Lung (tissue), 12 donors: ENCODE results near the gene KRTAP5-2. TPM values are rescaled to one million over a fixed set of nuclear protein-coding genes. Genes with fewer than 3 reads are reported as not detected.

Experiments
- ATAC-seq: fragments of 200-7000 bp; cut with Tn5 transposase; one replicate; pipeline ENCODE4 v1.9.1; 2020; ENCODE audit warnings: moderate number of reproducible peaks; ENCODE audit not compliant: insufficient read depth, low FRiP score
- DNase-seq, 3 donors: peaks; one replicate each; pipeline ENCODE4 v3.0.0-alpha.2; 2013 to 2017
- H3K27ac ChIP-seq, 2 donors: one replicate each; pipeline ENCODE4 v1.5.1; 2013; ENCODE audit warnings: mild to moderate bottlenecking in 2 of 2, moderate library complexity in 2 of 2, control low read depth in 1 of 2, inconsistent platforms in 1 of 2, low read depth in 1 of 2, low read length in 1 of 2
- H3K27me3 ChIP-seq, 3 donors: one replicate each; pipeline ENCODE4 v1.5.1; 2013; ENCODE audit warnings: low read length in 2 of 3; ENCODE audit not compliant: control insufficient read depth in 3 of 3, insufficient read depth in 3 of 3
- H3K36me3 ChIP-seq, 4 donors: one replicate each; pipeline ENCODE4 v1.5.1; 2013; ENCODE audit warnings: low read length in 4 of 4, mild to moderate bottlenecking in 1 of 4, moderate library complexity in 1 of 4; ENCODE audit not compliant: control insufficient read depth in 4 of 4, insufficient read depth in 4 of 4
- H3K4me1 ChIP-seq, 5 donors: one replicate each; pipeline ENCODE4 v1.5.1; 2013; ENCODE audit warnings: low read length in 5 of 5, mild to moderate bottlenecking in 2 of 5, moderate library complexity in 1 of 5; ENCODE audit not compliant: control insufficient read depth in 5 of 5, insufficient read depth in 5 of 5
- H3K4me3 ChIP-seq: one replicate; pipeline ENCODE4 v1.5.1; 2013; ENCODE audit warnings: mild to moderate bottlenecking, control low read depth, moderate library complexity
- H3K9ac ChIP-seq, 2 donors: one replicate each; pipeline ENCODE4 v1.5.1; 2013; ENCODE audit warnings: low read length in 2 of 2, control low read depth in 1 of 2; ENCODE audit not compliant: insufficient read depth in 1 of 2
- H3K9me3 ChIP-seq, 4 donors: one replicate each; pipeline ENCODE4 v1.5.1; 2013; ENCODE audit warnings: low read length in 3 of 4, mild to moderate bottlenecking in 1 of 4, moderate library complexity in 1 of 4; ENCODE audit not compliant: control insufficient read depth in 4 of 4, insufficient read depth in 3 of 4
- CTCF ChIP-seq: IDR thresholded peaks from 2 replicates; pipeline ENCODE4 v1.5.1; 2012; ENCODE audit warnings: mild to moderate bottlenecking; ENCODE audit errors: control extremely low read depth, extremely low read depth
- WGBS, 2 donors: extraction: QIAGEN DNeasy Blood & Tissue Kit; methylation state at CpG; one replicate each; pipeline ENCODE4 v1.1.7; 2013; 5-methylcytosine and 5-hydroxymethylcytosine counted together
- polyA plus RNA-seq, 2 donors: library from polyadenylated mRNA; stranded (reverse); fragments of 200-250 nt; gene quantifications; one replicate each; pipeline ENCODE4 v1.2.1, GENCODE V29; 2013
- total RNA-seq, 2 donors: library from RNA; depleted of rRNA in 1 of 2; stranded (reverse); fragments of >200 nt in 1 of 2; gene quantifications; one replicate each; pipeline ENCODE4 v1.2.1, GENCODE V29; 2014 to 2021
- donor health status: control.
- donor health status: control.
- donor health status: Bipolar disorder and iron deficiency.
- donor health status: healthy.
- donor health status: DM: yes; HTN: yes; CAD: no.

KRTAP5-2 gene
- total and polyA plus RNA-seq, 4 donors, result 0.12 TPM; not detected in 3

- no peak overlapping the region for H3K9ac ChIP-seq
- DNase-seq, result no peak
- no peak overlapping the region for H3K27ac ChIP-seq
- no peak for TF ChIP-seq CTCF
- H3K36me3 ChIP-seq, result peaks cover 0 to 3% (median 0%) of the 10 kb centered on the region in 4 donors
- ATAC-seq, result no peak
- no peak overlapping the region for H3K4me3 ChIP-seq
- WGBS, 2 donors, result 82 to 84% methylated on average over 8 of the region's 8 CpGs
- H3K4me1 ChIP-seq, result peaks cover 0 to 5% (median 0%) of the 10 kb centered on the region in 5 donors
- H3K9me3 ChIP-seq, result no peaks in the 10 kb centered on the region
- H3K27me3 ChIP-seq, result peaks cover 0 to 36% (median 20%) of the 10 kb centered on the region in 3 donors
Measured at GRCh38 chr11:1570531-1570895, 27.6 kb downstream of the KRTAP5-2 start.

- H3K9me3 ChIP-seq, result no peaks in the 10 kb centered on the region
- H3K4me3 ChIP-seq, result no peak overlapping the region
- peaks cover 0 to 35% (median 20%) of the 10 kb centered on the region in 3 donors for H3K27me3 ChIP-seq
- no peak overlapping the region for H3K27ac ChIP-seq
- H3K36me3 ChIP-seq, result peaks cover 0 to 7% (median 0%) of the 10 kb centered on the region in 4 donors
- 82% methylated on average over 11 of the region's 11 CpGs for WGBS, 2 donors
- DNase-seq (no peak), ATAC-seq (no peak)
- H3K4me1 ChIP-seq, result peaks cover 0 to 5% (median 0%) of the 10 kb centered on the region in 5 donors
- no peak for TF ChIP-seq CTCF
- no peak overlapping the region for H3K9ac ChIP-seq
Measured at GRCh38 chr11:1570001-1570453, 28.1 kb downstream of the KRTAP5-2 start.

GRCh38 chr11:1569251-1569780, 28.8 kb downstream of the KRTAP5-2 start:
- no peak overlapping the region for H3K4me3 ChIP-seq
- 79 to 86% methylated on average over 14 of the region's 14 CpGs for WGBS, 2 donors
- ATAC-seq (no peak), DNase-seq (no peak)
- TF ChIP-seq CTCF, result no peak
- H3K9me3 ChIP-seq, result no peaks in the 10 kb centered on the region
- H3K4me1 ChIP-seq, result peaks cover 0 to 9% (median 0%) of the 10 kb centered on the region in 5 donors
- H3K9ac ChIP-seq, result no peak overlapping the region
- no peak overlapping the region for H3K27ac ChIP-seq
- H3K27me3 ChIP-seq, result peaks cover 0 to 33% (median 17%) of the 10 kb centered on the region in 3 donors
- H3K36me3 ChIP-seq, result peaks cover 0 to 8% (median 0%) of the 10 kb centered on the region in 4 donors
